GM19468 (cell line): ENCODE data around the gene TBR1.

Source experiments
- ATAC-seq: cut with Tn5 transposase; IDR thresholded peaks from one replicate; pipeline ENCODE4 v1.9.1; 2021; ENCODE audit warnings: mild to moderate bottlenecking, moderate library complexity, moderate number of reproducible peaks; ENCODE audit not compliant: unreplicated experiment; ENCODE audit errors: extremely low read depth

The TBR1 gene

GRCh38 chr2:161426455-161426921 lies 10.4 kb downstream of the TBR1 start:
- no peak for ATAC-seq

DNA sequence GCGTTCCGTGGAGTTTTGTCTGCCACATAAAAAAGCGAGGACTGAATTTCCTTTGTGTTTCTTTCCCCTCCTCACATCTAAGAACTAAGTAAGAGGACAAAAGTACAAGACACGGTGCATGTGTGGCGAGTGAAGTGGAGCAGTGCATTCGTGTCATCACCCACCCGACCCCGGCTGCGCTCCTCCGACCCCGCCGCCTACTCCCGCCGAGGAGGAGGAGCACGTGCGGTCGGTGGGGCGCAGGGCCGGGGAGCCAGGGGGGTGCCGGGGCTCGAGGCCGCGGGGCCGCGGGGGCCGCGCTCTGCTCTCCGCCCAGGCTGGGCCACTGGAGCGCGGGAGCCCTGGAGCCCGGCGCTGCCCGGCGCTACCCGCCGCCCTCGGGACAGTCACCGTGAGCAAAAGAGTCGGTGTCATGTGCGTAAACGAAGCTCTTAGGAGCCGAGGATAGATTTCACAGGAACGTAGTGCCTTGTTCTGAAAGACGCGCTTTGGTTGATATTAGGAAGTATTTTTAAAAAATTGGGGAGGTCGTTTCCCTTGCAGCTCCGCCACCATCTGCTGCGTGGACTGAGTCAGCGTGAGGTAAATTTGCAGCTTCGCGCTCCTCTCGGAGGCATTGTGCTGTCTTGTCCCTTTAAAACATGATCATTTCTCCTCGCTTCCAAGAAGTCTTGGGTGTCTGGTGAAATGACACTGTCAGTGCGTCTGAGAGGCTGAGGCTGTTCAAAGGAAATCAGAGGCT lies 11.0 kb downstream of the TBR1 start:
- no peak for ATAC-seq

DNA sequence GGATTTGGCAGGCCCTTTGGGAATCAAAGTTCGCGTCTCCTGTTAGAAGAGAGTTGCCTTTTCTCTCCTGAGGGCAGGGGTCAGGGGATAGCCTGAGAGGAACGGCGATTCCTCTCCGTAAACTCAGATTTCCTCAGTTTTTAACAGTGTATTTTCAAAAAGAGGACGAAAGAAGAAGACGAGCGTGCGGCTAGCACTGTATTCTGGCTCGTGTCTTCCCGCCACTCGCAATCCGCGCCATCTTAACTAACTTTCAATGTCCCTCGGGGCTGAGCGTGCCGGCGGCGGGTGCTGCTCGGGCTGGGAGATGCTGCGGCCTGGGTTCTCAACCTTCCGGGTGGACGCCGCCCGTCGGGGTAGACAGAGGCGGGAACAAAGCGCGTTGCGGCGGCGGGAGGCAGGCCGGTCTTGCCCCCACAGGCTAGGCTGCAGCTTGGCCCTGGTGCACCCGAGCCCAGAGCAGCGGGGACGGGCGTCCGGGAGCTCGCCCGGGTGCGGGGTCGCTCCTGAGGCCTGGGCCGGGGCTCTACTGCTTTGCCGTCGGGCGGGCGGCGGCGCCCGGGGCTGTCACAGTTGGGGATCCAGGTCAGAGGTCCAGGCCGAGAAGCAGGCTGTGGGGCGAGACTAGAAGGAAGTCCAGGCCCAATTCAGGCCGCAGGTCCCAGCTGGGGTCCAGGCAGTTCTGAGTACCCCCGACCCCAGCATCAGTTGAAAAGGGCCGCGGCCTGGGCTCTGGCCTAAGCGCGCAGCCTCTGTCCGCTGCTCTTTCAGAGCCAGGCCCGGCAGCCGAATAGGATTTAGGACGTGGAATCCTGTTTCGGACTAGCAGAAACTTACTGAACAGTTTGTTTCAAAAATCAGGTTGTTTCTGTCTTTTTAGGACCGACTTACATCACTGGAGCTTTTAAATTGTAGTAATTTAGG lies 11.8 kb downstream of the TBR1 start:
- no peak for ATAC-seq

GRCh38 chr2:161430386-161430785 lies 14.3 kb downstream of the TBR1 start:
- ATAC-seq = no peak

GRCh38 chr2:161432107-161432506 lies 16.0 kb downstream of the TBR1 start:
- ATAC-seq = no peak

DNA sequence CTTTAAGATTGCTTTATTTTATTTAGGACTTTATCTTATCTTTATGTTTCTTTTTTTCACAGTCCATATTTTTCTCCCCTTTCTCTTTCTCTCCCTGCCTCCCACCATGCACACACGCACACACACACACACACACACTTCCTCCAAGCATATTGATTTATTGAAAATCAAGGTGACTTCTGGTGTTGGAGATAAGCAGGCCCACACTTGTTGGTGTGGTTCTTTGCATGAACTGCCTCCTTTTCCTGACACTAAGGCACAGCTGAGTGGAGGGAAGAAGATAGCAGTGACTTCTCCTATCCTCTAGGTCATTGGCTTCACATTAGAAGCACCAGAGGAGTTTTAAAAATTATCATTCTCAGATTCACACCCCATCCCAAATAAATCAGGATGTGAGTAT lies 18.0 kb downstream of the TBR1 start:
- no peak for ATAC-seq

DNA sequence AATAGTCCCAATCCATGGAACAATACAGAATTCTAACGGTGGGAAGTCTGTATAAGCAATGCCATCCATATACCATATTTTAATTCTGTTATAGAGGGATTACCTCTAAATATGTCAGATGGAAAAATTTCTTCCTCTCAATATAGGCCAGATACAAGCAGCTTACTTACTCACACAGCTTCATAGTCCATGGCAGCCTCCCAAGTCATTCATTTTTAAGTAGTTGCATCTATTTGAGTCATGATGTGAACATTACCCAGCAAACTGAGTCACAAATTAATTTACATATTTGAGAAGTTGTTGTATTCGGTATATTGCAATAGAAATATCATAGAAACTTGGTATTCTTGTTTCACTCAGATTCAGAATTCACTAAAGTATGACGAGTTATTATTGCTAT lies 20.3 kb downstream of the TBR1 start:
- no peak for ATAC-seq

GRCh38 chr2:161438598-161438997 lies 22.5 kb downstream of the TBR1 start:
- ATAC-seq = no peak

DNA sequence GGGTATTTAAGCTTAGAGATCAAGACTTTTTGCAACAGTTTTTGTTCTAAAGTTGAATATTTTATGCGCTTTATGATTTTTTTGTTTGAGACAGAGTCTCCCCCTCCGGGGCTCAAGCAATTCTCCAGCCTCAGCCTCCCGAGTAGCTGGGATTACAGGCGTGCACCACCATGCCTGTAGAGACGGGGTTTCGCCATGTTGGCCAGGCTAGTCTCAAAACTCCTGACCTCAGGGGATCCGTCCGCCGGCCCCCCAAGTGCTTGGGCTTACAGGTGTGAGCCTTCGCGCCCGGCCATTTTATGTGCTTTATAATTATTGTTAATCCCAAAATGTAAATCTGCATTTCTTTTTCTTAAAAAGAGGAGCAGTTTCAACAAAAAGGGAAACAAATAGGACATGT lies 29.0 kb downstream of the TBR1 start:
- no peak for ATAC-seq

GRCh38 chr2:161448431-161448830 lies 32.3 kb downstream of the TBR1 start:
- ATAC-seq = no peak

DNA sequence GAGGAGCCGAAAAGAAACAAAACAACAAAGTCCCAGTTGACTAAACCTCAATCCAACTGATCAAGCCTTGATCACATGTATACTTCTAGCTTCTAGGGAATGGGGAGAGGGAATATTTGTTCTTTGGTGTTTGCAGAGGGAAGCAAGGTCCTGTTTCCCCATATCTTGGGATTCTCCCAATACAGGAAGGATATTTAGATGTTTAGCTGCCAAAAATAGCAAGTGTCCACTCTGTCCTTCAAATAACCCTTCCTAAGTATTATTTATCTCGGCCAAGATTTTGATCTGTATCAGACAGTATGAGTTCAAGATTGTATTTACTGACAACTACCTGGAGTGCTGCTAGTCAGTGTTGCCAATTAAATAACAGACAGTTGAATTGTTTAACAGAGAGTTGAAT lies 55.5 kb downstream of the TBR1 start:
- ATAC-seq = no peak

- ATAC-seq = no peak
Observed at GRCh38 chr2:161474920-161475319, 58.8 kb downstream of the TBR1 start.
